CD14-positive monocyte (primary cell): ENCODE measurements around the gene EPS8L3. TPM values are rescaled to one million over a fixed set of nuclear protein-coding genes. Genes with fewer than 3 reads are reported as not detected.
"Not testable (repeated sequence)": the region's sequence is repeated elsewhere in the genome, so short reads cannot be mapped to it uniquely, and the experiment has no call there.

Source experiments
- DNase-seq, 3 donors: peaks; one replicate each; pipeline ENCODE4 v3.0.0-alpha.2; 2011 to 2022
- H2AFZ ChIP-seq: 2 replicates; pipeline ENCODE4 v1.6.0; 2012; ENCODE audit warnings: mild to moderate bottlenecking, low read depth, low read length, inconsistent platforms; ENCODE audit not compliant: insufficient read depth, poor library complexity, severe bottlenecking
- H3K27ac ChIP-seq, 2 donors: 1 replicate in 1 of 2; 2 replicates in 1 of 2; pipeline ENCODE4 v1.5.1; 2012 to 2013; ENCODE audit warnings: low read length in 2 of 2, control low read depth in 1 of 2, inconsistent platforms in 1 of 2, low read depth in 1 of 2, mild to moderate bottlenecking in 1 of 2
- H3K27me3 ChIP-seq, 2 donors: one replicate each; pipeline versions ENCODE4 v1.6.0 to v1.6.1; 2011 to 2013; ENCODE audit warnings: low read length in 2 of 2; ENCODE audit not compliant: control insufficient read depth in 2 of 2, insufficient read depth in 2 of 2
- H3K36me3 ChIP-seq, 2 donors: replicated peaks in 1 of 2; 1 replicate in 1 of 2; 2 replicates in 1 of 2; pipeline versions ENCODE4 v1.5.1 to v1.6.1; 2012 to 2013; ENCODE audit warnings: low read length in 2 of 2, control low read depth in 1 of 2, inconsistent platforms in 1 of 2, mild to moderate bottlenecking in 1 of 2; ENCODE audit not compliant: insufficient read depth in 2 of 2, control insufficient read depth in 1 of 2
- H3K4me1 ChIP-seq, 2 donors: 1 replicate in 1 of 2; 2 replicates in 1 of 2; pipeline versions ENCODE4 v1.5.1 to v1.6.1; 2012 to 2013; ENCODE audit warnings: low read length in 2 of 2, control low read depth in 1 of 2, inconsistent platforms in 1 of 2, mild to moderate bottlenecking in 1 of 2, moderate library complexity in 1 of 2; ENCODE audit not compliant: insufficient read depth in 2 of 2, control insufficient read depth in 1 of 2
- H3K4me2 ChIP-seq: replicated peaks from 2 replicates; pipeline ENCODE3; 2012; ENCODE audit warnings: low read length, moderate library complexity, mild to moderate bottlenecking; ENCODE audit not compliant: poor library complexity, severe bottlenecking; ENCODE audit errors: extremely low read depth
- H3K4me3 ChIP-seq, 3 experiments: fragments of 200-600 bp in 1 of 3; sonication (generic) in 1 of 3; replicated peaks in 1 of 3; 1 replicate in 2 of 3; 2 replicates in 1 of 3; pipeline ENCODE4 v1.5.1; 2011 to 2013; ENCODE audit warnings: low read length in 3 of 3, mild to moderate bottlenecking in 3 of 3, control low read depth in 2 of 3, low read depth in 2 of 3, inconsistent platforms in 1 of 3, moderate library complexity in 1 of 3
- H3K79me2 ChIP-seq: 2 replicates; pipeline ENCODE4 v1.6.0; 2012; ENCODE audit warnings: mild to moderate bottlenecking, control low read depth, inconsistent platforms, low read length, moderate library complexity; ENCODE audit not compliant: insufficient read depth
- H3K9ac ChIP-seq: 2 replicates; pipeline ENCODE4 v1.6.0; 2017; ENCODE audit warnings: low read length, mild to moderate bottlenecking; ENCODE audit not compliant: insufficient read depth, poor library complexity, severe bottlenecking
- H3K9me3 ChIP-seq, 2 donors: replicated peaks in 1 of 2; 1 replicate in 1 of 2; 2 replicates in 1 of 2; pipeline versions ENCODE4 v1.5.1 to v1.6.1; 2012 to 2013; ENCODE audit warnings: low read length in 2 of 2, control low read depth in 1 of 2; ENCODE audit not compliant: control insufficient read depth in 1 of 2, insufficient read depth in 1 of 2
- H4K20me1 ChIP-seq: 2 replicates; pipeline ENCODE4 v1.6.0; 2012; ENCODE audit warnings: mild to moderate bottlenecking, low read length, control low read depth, moderate library complexity; ENCODE audit not compliant: insufficient read depth
- H3K27ac Mint-ChIP-seq, 7 donors: one replicate each; pipeline ENCODE4 v1.8.0; 2020; ENCODE audit warnings: mild to moderate bottlenecking in 7 of 7, mixed read lengths in 7 of 7, moderate library complexity in 6 of 7, inconsistent platforms in 2 of 7
- H3K27me3 Mint-ChIP-seq, 3 donors: one replicate each; pipeline ENCODE4 v1.8.0; 2021 to 2022; ENCODE audit warnings: low read depth in 3 of 3, mild to moderate bottlenecking in 3 of 3, mixed read lengths in 3 of 3, moderate library complexity in 3 of 3, inconsistent platforms in 1 of 3
- H3K36me3 Mint-ChIP-seq, 2 donors: one replicate each; pipeline ENCODE4 v1.8.0; 2020; ENCODE audit warnings: mixed read lengths in 2 of 2, inconsistent platforms in 1 of 2, mild to moderate bottlenecking in 1 of 2
- H3K4me1 Mint-ChIP-seq: one replicate; pipeline ENCODE4 v1.8.0; 2020; ENCODE audit warnings: mild to moderate bottlenecking, mixed read lengths
- H3K4me3 Mint-ChIP-seq, 2 donors: one replicate each; pipeline ENCODE4 v1.8.0; 2020; ENCODE audit warnings: mild to moderate bottlenecking in 2 of 2, mixed read lengths in 2 of 2, moderate library complexity in 1 of 2
- H3K9me3 Mint-ChIP-seq, 7 donors: one replicate each; pipeline ENCODE4 v1.8.0; 2020 to 2022; ENCODE audit warnings: mixed read lengths in 7 of 7, mild to moderate bottlenecking in 6 of 7, moderate library complexity in 6 of 7, inconsistent platforms in 2 of 7
- CTCF ChIP-seq: fragments of 200-600 bp; IDR thresholded peaks from one replicate; pipeline ENCODE4 v1.8.0; 2022; ENCODE audit warnings: antibody characterized with exemption, mild to moderate bottlenecking
- WGBS: methylation state at CpG from one replicate; pipeline ENCODE4 v1.1.5; 2013; ENCODE audit warnings: missing lambda C conversion rate; ENCODE audit not compliant: insufficient coverage; 5-methylcytosine and 5-hydroxymethylcytosine counted together
- intact Hi-C, 2 donors: fragments of 100-400 bp; cut with micrococcal nuclease; formaldehyde crosslinking; loops; one replicate each; pipeline versions ENCODE4 v1.15.0 to v1.15.1; 2023
- polyA plus RNA-seq, 3 donors: library from polyadenylated mRNA; depleted of rRNA in 1 of 3; unstranded in 2 of 3; stranded (reverse) in 1 of 3; fragments of 300-500 nt in 2 of 3; fragments of >200 nt in 1 of 3; fragmentation: Illumina TruSeq in 2 of 3; gene quantifications; 1 replicate in 2 of 3; 2 replicates in 1 of 3; pipeline ENCODE4 v1.2.3, GENCODE V29; 2012 to 2021

EPS8L3 gene
- polyA plus RNA-seq, 3 donors = not detected

GRCh38 chr1:109704173-109704572 is 59.5 kb downstream of the EPS8L3 start:
- peaks cover 32 to 34% of the 10 kb centered on the region in 2 donors for H3K9me3 ChIP-seq
- TF ChIP-seq CTCF = no peak
- H3K27me3 Mint-ChIP-seq = peaks cover 0 to 2% (median 0%) of the 10 kb centered on the region in 3 donors
- no peaks in the 10 kb centered on the region for H3K79me2 ChIP-seq
- H3K9me3 Mint-ChIP-seq = peaks cover 33 to 49% (median 40%) of the 10 kb centered on the region in 7 donors
- peaks cover 0 to 8% of the 10 kb centered on the region in 2 donors for H3K36me3 Mint-ChIP-seq
- H3K4me3 Mint-ChIP-seq = no peak overlapping the region
- H3K9ac ChIP-seq = no peak overlapping the region
- no peaks in the 10 kb centered on the region for H3K36me3 ChIP-seq
- H3K4me1 Mint-ChIP-seq = peaks cover 8% of the 10 kb centered on the region
- H4K20me1 ChIP-seq = no peaks in the 10 kb centered on the region
- H3K27ac ChIP-seq = no peak overlapping the region
- intact Hi-C loops = no loop called here
- H3K27ac Mint-ChIP-seq = peak overlapping the region in 1 of 7 donors; percentile 54
- no peak overlapping the region for H3K4me2 ChIP-seq
- H3K4me1 ChIP-seq = peaks cover 0 to 2% of the 10 kb centered on the region in 2 donors
- no peak overlapping the region for H2AFZ ChIP-seq
- no peak overlapping the region for H3K4me3 ChIP-seq
- no peak for DNase-seq
- no peaks in the 10 kb centered on the region for H3K27me3 ChIP-seq
- WGBS = 80% methylated on average over 8 of the region's 8 CpGs

GRCh38 chr1:109702940-109703339 is 60.8 kb downstream of the EPS8L3 start:
- not testable (repeated sequence) for H3K4me3 Mint-ChIP-seq, H3K27ac Mint-ChIP-seq

More at GRCh38 chr1:109702940-109703339, 60.8 kb downstream of the EPS8L3 start:
- H3K79me2 ChIP-seq, H3K4me2 ChIP-seq, H3K9ac ChIP-seq, H4K20me1 ChIP-seq, H3K4me1 ChIP-seq, H3K27me3 Mint-ChIP-seq, H3K36me3 ChIP-seq, H3K27me3 ChIP-seq, H3K36me3 Mint-ChIP-seq, H3K27ac ChIP-seq, H2AFZ ChIP-seq, H3K4me3 ChIP-seq, H3K4me1 Mint-ChIP-seq, DNase-seq, intact Hi-C loops: not testable (repeated sequence)
- peaks cover 20 to 23% of the 10 kb centered on the region in 2 donors for H3K9me3 ChIP-seq
- 58% methylated on average over 2 of the region's 3 CpGs for WGBS
- peaks cover 25 to 37% (median 28%) of the 10 kb centered on the region in 7 donors for H3K9me3 Mint-ChIP-seq

Other genes with a start within 250 kb of the EPS8L3 start
- gene GPR61, start 224.1 kb downstream of the EPS8L3 start, polyA plus RNA-seq = under 1 TPM in 1 of 3 donors, not detected in 2; 0.28 TPM
- gene GNAI3, start 215.3 kb downstream of the EPS8L3 start, polyA plus RNA-seq = 10 to 100 TPM in 2 of 3 donors, 1 to 10 TPM in 1; 3.0 to 14.2 (median 10.4) TPM
- gene GNAT2, start 144.3 kb downstream of the EPS8L3 start, polyA plus RNA-seq = under 1 TPM in 1 of 3 donors, not detected in 2; 0.05 TPM
- 100 to 1,000 TPM in 2 of 3 donors, 10 to 100 TPM in 1; 75.0 to 961 (median 117) TPM for gene AMPD2, start 144.1 kb downstream of the EPS8L3 start, polyA plus RNA-seq
- gene GSTM4, start 107.8 kb downstream of the EPS8L3 start, polyA plus RNA-seq = 10 to 100 TPM; 11.9 to 22.9 (median 15.9) TPM
- gene GSTM2, start 95.9 kb downstream of the EPS8L3 start, polyA plus RNA-seq = 10 to 100 TPM in 1 of 3 donors, 1 to 10 TPM in 2; 1.5 to 12.0 (median 6.3) TPM
- gene GSTM1, start 76.1 kb downstream of the EPS8L3 start, polyA plus RNA-seq = 10 to 100 TPM in 2 of 3 donors, not detected in 1; 13.5 to 27.7 TPM
- gene GSTM5, start 51.7 kb downstream of the EPS8L3 start, polyA plus RNA-seq = not detected
- 1 to 10 TPM in 2 of 3 donors, under 1 TPM in 1; 0.69 to 3.2 (median 2.8) TPM for gene GSTM3, start 22.9 kb downstream of the EPS8L3 start, polyA plus RNA-seq
- under 1 TPM; 0.11 to 0.69 (median 0.38) TPM for gene CSF1, start 146.9 kb upstream of the EPS8L3 start, polyA plus RNA-seq
- 10 to 100 TPM; 39.1 to 63.9 (median 48.8) TPM for gene AHCYL1, start 220.8 kb upstream of the EPS8L3 start, polyA plus RNA-seq